Endothelial cell of umbilical vein (primary cell): Measurements from ENCODE around the gene PLA2G6.

Experiments used
- EZH2 ChIP-seq: IDR thresholded peaks from 2 replicates; pipeline ENCODE4 v1.6.1; 2012; ENCODE audit warnings: borderline replicate concordance, low read depth, mild to moderate bottlenecking, moderate library complexity, low read length, inconsistent platforms; ENCODE audit not compliant: severe bottlenecking
- FOS ChIP-seq: IDR thresholded peaks from 2 replicates; pipeline ENCODE4 v1.6.1; 2011; ENCODE audit warnings: mild to moderate bottlenecking, low read length, moderate library complexity, borderline replicate concordance; ENCODE audit not compliant: insufficient read depth
- GATA2 ChIP-seq: IDR thresholded peaks from 2 replicates; pipeline ENCODE4 v1.7.0; 2011; ENCODE audit warnings: low read depth, mild to moderate bottlenecking, moderate library complexity, mixed read lengths, low read length; ENCODE audit not compliant: insufficient read length, insufficient read depth
- JUN ChIP-seq: IDR thresholded peaks from 2 replicates; pipeline ENCODE4 v1.6.1; 2011; ENCODE audit warnings: borderline replicate concordance, low read depth; ENCODE audit not compliant: insufficient read length, insufficient read depth
- MYC ChIP-seq: IDR thresholded peaks from one replicate; pipeline ENCODE4 v1.6.1; 2011; ENCODE audit warnings: mild to moderate bottlenecking, low read depth, low read length
- POLR2A ChIP-seq: IDR thresholded peaks from 2 replicates; pipeline ENCODE4 v1.6.1; 2012; ENCODE audit warnings: low read depth, mild to moderate bottlenecking, control low read depth, low read length
- POLR2AphosphoS5 ChIP-seq: IDR thresholded peaks from 2 replicates; pipeline ENCODE4 v1.6.1; 2012; ENCODE audit warnings: low read depth, mild to moderate bottlenecking, control low read depth, low read length, moderate library complexity; ENCODE audit not compliant: insufficient read depth
- TF ChIP-seq, protein P1 (sequence below), 2 donors: IDR thresholded peaks; 1 replicate in 1 of 2; 2 replicates in 1 of 2; pipeline ENCODE4 v1.5.1; 2011; ENCODE audit warnings: low read length in 2 of 2, mild to moderate bottlenecking in 2 of 2, moderate library complexity in 2 of 2, control low read depth in 1 of 2, inconsistent platforms in 1 of 2, low read depth in 1 of 2; ENCODE audit not compliant: insufficient read depth in 1 of 2; ENCODE audit errors: extremely low read depth in 1 of 2
- TF ChIP-seq, protein P2 (sequence below): IDR thresholded peaks from 2 replicates; pipeline ENCODE4 v1.6.1; 2011; ENCODE audit not compliant: insufficient read depth, insufficient read length

DNA sequence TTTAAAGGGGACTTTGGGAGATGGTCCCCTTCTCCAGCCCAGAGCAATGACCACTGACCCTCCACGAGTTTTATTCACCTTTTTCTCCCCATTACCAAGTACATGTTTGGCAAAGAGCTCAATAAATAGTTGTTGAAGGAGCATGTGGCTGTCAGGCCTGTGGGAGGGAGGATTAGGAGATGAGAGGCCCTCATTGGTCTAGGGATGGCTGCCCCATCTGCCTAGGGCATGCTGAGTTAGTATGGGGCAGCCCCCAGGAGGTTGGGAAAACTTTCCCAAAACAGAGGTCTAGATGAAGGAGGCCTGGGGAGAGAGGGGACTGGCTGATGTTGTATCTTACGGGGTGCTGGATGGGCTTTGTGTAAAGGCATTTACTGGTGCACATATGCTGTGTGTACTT, 30.8 kb upstream of the PLA2G6 start:
- TF ChIP-seq POLR2A (no peak), EZH2 (no peak), POLR2AphosphoS5 (no peak), FOS (no peak), MYC (no peak), JUN (no peak), GATA2 (no peak)
- TF ChIP-seq, protein P1, sequence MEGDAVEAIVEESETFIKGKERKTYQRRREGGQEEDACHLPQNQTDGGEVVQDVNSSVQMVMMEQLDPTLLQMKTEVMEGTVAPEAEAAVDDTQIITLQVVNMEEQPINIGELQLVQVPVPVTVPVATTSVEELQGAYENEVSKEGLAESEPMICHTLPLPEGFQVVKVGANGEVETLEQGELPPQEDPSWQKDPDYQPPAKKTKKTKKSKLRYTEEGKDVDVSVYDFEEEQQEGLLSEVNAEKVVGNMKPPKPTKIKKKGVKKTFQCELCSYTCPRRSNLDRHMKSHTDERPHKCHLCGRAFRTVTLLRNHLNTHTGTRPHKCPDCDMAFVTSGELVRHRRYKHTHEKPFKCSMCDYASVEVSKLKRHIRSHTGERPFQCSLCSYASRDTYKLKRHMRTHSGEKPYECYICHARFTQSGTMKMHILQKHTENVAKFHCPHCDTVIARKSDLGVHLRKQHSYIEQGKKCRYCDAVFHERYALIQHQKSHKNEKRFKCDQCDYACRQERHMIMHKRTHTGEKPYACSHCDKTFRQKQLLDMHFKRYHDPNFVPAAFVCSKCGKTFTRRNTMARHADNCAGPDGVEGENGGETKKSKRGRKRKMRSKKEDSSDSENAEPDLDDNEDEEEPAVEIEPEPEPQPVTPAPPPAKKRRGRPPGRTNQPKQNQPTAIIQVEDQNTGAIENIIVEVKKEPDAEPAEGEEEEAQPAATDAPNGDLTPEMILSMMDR (IDR thresholded peaks at IDR 0.05; ENCODE audit: extremely low read depth in 1 of 2, insufficient read depth in 1 of 2, low read depth in 1 of 2, low read length in 2 of 2) = no peak
- TF ChIP-seq, protein P2, sequence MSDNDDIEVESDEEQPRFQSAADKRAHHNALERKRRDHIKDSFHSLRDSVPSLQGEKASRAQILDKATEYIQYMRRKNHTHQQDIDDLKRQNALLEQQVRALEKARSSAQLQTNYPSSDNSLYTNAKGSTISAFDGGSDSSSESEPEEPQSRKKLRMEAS = no peak
